Large intestine (tissue), 12 donors: ENCODE data around the gene PLIN1. TPM values are rescaled to one million over a fixed set of nuclear protein-coding genes. Genes with fewer than 3 reads are reported as not detected.

Source experiments
- DNase-seq, 2 donors: peaks; one replicate each; pipeline versions ENCODE4 v3.0.0 to v3.0.0-alpha.2; 2013
- H3K27ac ChIP-seq: one replicate; pipeline ENCODE4 v1.5.1; 2013; ENCODE audit warnings: low read length
- H3K27me3 ChIP-seq: 2 replicates; pipeline ENCODE4 v1.6.1; 2013; ENCODE audit warnings: low read length; ENCODE audit not compliant: control insufficient read depth, insufficient read depth
- H3K36me3 ChIP-seq: 2 replicates; pipeline ENCODE4 v1.6.1; 2013; ENCODE audit warnings: low read length; ENCODE audit not compliant: control insufficient read depth, insufficient read depth
- H3K4me1 ChIP-seq: one replicate; pipeline ENCODE4 v1.6.1; 2013; ENCODE audit warnings: low read length; ENCODE audit not compliant: control insufficient read depth, insufficient read depth
- H3K4me3 ChIP-seq: one replicate; pipeline ENCODE4 v1.5.1; 2013; ENCODE audit warnings: low read length
- H3K9me3 ChIP-seq: one replicate; pipeline ENCODE4 v1.6.1; 2013; ENCODE audit warnings: mild to moderate bottlenecking, low read depth, low read length, moderate library complexity; ENCODE audit not compliant: control insufficient read depth
- WGBS: methylation state at CpG from one replicate; pipeline ENCODE4 v1.1.5; 2013; ENCODE audit warnings: low lambda C conversion rate; ENCODE audit not compliant: insufficient coverage; 5-methylcytosine and 5-hydroxymethylcytosine counted together
- long read RNA-seq, 11 donors: transcript quantifications; one replicate each; lab custom pipeline, GENCODE V29; 2026
- polyA plus RNA-seq: library from polyadenylated mRNA; unstranded; fragments of 120-200 nt; gene quantifications from one replicate; pipeline ENCODE4 v1.2.1, GENCODE V29; 2013

Gene PLIN1
- 0.34 TPM for polyA plus RNA-seq
- long read RNA-seq, donor 1, result 0 reads
- long read RNA-seq, donor 2, result 0 reads
- long read RNA-seq, donor 3, result 0 reads
- long read RNA-seq, donor 4, result 0 reads
- long read RNA-seq, donor 5, result 0 reads
- long read RNA-seq, donor 6, result 0 reads
- long read RNA-seq, donor 7, result 0 reads
- long read RNA-seq, donor 8, result 0 reads
- long read RNA-seq, donor 9, result 0 reads
- long read RNA-seq, donor 10, result 0 reads
- long read RNA-seq, donor 11, result 0 reads

GRCh38 chr15:89679212-89679611, at the start of gene PLIN1:
TSS of gene PLIN1 (minus strand) at chr15:89679367. CDS start at chr15:89677489, 1,878 bp downstream.
- WGBS, result no CpG with 5 or more reads among the region's 2 CpGs
- Histone ChIP-seq H3K4me1 (peaks cover 8% of the 10 kb centered on the region), H3K27ac (peak within 1 kb of the TSS; percentile 20), H3K27me3 (no peaks in the 10 kb centered on the region), H3K36me3 (peaks cover 7% of the 10 kb centered on the region), H3K4me3 (no peak within 1 kb of the TSS), H3K9me3 (no peaks in the 10 kb centered on the region)
- no peak for DNase-seq

GRCh38 chr15:89728254-89728653, 49.1 kb upstream of the PLIN1 start:
- H3K27ac ChIP-seq, result peak overlapping the region; percentile 64
- no CpG with 5 or more reads among the region's 2 CpGs for WGBS

GRCh38 chr15:89725064-89725463, 45.9 kb upstream of the PLIN1 start:
- Histone ChIP-seq H3K27me3 (no peaks in the 10 kb centered on the region), H3K4me1 (no peaks in the 10 kb centered on the region), H3K4me3 (no peak overlapping the region), H3K9me3 (no peaks in the 10 kb centered on the region), H3K36me3 (no peaks in the 10 kb centered on the region), H3K27ac (no peak overlapping the region)
- WGBS, result no CpG with 5 or more reads among the region's 1 CpG
- no peak for DNase-seq

More at GRCh38 chr15:89728254-89728653, 49.1 kb upstream of the PLIN1 start:
- H3K4me3 ChIP-seq, result no peak overlapping the region
- H3K9me3 ChIP-seq, result no peaks in the 10 kb centered on the region
- H3K27me3 ChIP-seq, result peaks cover 3% of the 10 kb centered on the region
- H3K36me3 ChIP-seq, result no peaks in the 10 kb centered on the region
- H3K4me1 ChIP-seq, result no peaks in the 10 kb centered on the region
- DNase-seq, result peak; percentile 50 to 80

- no peak overlapping the region for H3K4me3 ChIP-seq
- H3K9me3 ChIP-seq, result no peaks in the 10 kb centered on the region
- no peak for DNase-seq
- no peaks in the 10 kb centered on the region for H3K36me3 ChIP-seq
- WGBS, result no CpG with 5 or more reads among the region's 1 CpG
- H3K4me1 ChIP-seq, result no peaks in the 10 kb centered on the region
- H3K27ac ChIP-seq, result no peak overlapping the region
- H3K27me3 ChIP-seq, result no peaks in the 10 kb centered on the region
These were observed 45.5 kb upstream of the PLIN1 start for GRCh38 chr15:89724621-89725020.

GRCh38 chr15:89723031-89723430, 43.9 kb upstream of the PLIN1 start:
- no peaks in the 10 kb centered on the region for H3K27me3 ChIP-seq
- no peak overlapping the region for H3K4me3 ChIP-seq
- 100% methylated on average over 1 of the region's 3 CpGs for WGBS
- no peak for DNase-seq
- no peak overlapping the region for H3K27ac ChIP-seq
- no peaks in the 10 kb centered on the region for H3K4me1 ChIP-seq
- no peaks in the 10 kb centered on the region for H3K9me3 ChIP-seq
- H3K36me3 ChIP-seq, result no peaks in the 10 kb centered on the region

- H3K36me3 ChIP-seq, result no peaks in the 10 kb centered on the region
- no peak overlapping the region for H3K27ac ChIP-seq
- H3K4me1 ChIP-seq, result no peaks in the 10 kb centered on the region
- DNase-seq, result no peak
- no CpG with 5 or more reads among the region's 2 CpGs for WGBS
- no peaks in the 10 kb centered on the region for H3K27me3 ChIP-seq
- H3K9me3 ChIP-seq, result no peaks in the 10 kb centered on the region
- H3K4me3 ChIP-seq, result no peak overlapping the region
These were observed 35.6 kb upstream of the PLIN1 start for GRCh38 chr15:89714775-89715174.

- Histone ChIP-seq H3K27ac (no peak overlapping the region), H3K9me3 (no peaks in the 10 kb centered on the region), H3K27me3 (peaks cover 2% of the 10 kb centered on the region), H3K36me3 (no peaks in the 10 kb centered on the region), H3K4me3 (no peak overlapping the region), H3K4me1 (no peaks in the 10 kb centered on the region)
- 100% methylated on average over 1 of the region's 1 CpG for WGBS
- DNase-seq, result no peak
These were observed 28.4 kb upstream of the PLIN1 start for GRCh38 chr15:89707577-89707976.

- Histone ChIP-seq H3K27ac (no peak overlapping the region), H3K4me3 (no peak overlapping the region), H3K36me3 (no peaks in the 10 kb centered on the region), H3K27me3 (peaks cover 2% of the 10 kb centered on the region), H3K9me3 (no peaks in the 10 kb centered on the region), H3K4me1 (no peaks in the 10 kb centered on the region)
- no peak for DNase-seq
These were observed 25.2 kb upstream of the PLIN1 start for GRCh38 chr15:89704411-89704810.

GRCh38 chr15:89695198-89695597, 16.0 kb upstream of the PLIN1 start:
- no peaks in the 10 kb centered on the region for H3K27me3 ChIP-seq
- peaks cover 7% of the 10 kb centered on the region for H3K4me1 ChIP-seq
- H3K4me3 ChIP-seq, result no peak overlapping the region
- H3K9me3 ChIP-seq, result no peaks in the 10 kb centered on the region
- 60% methylated on average over 1 of the region's 1 CpG for WGBS
- no peak overlapping the region for H3K27ac ChIP-seq
- H3K36me3 ChIP-seq, result no peaks in the 10 kb centered on the region
- no peak for DNase-seq

GRCh38 chr15:89693696-89694095, 14.5 kb upstream of the PLIN1 start:
- H3K27ac ChIP-seq, result peak overlapping the region; percentile 53
- H3K4me1 ChIP-seq, result peaks cover 7% of the 10 kb centered on the region
- no peak overlapping the region for H3K4me3 ChIP-seq
- H3K36me3 ChIP-seq, result no peaks in the 10 kb centered on the region
- WGBS, result no CpG with 5 or more reads among the region's 1 CpG
- no peak for DNase-seq
- H3K27me3 ChIP-seq, result no peaks in the 10 kb centered on the region
- H3K9me3 ChIP-seq, result no peaks in the 10 kb centered on the region

- Histone ChIP-seq H3K27ac (peak overlapping the region; percentile 53), H3K4me3 (no peak overlapping the region), H3K36me3 (no peaks in the 10 kb centered on the region), H3K9me3 (no peaks in the 10 kb centered on the region), H3K4me1 (peaks cover 7% of the 10 kb centered on the region), H3K27me3 (no peaks in the 10 kb centered on the region)
- WGBS, result 50% methylated on average over 2 of the region's 2 CpGs
- DNase-seq, result no peak
These were observed 13.9 kb upstream of the PLIN1 start for GRCh38 chr15:89693091-89693490.
